Upper lobe of left lung (tissue), 6 donors: ENCODE measurements around the gene LTBP1. TPM values are rescaled to one million over a fixed set of nuclear protein-coding genes. Genes with fewer than 3 reads are reported as not detected.
"Not testable (repeated sequence)": the region's sequence is repeated elsewhere in the genome, so short reads cannot be mapped to it uniquely, and the experiment has no call there.

Experiments
- ATAC-seq, 2 donors: fragments of 200-7000 bp; cut with Tn5 transposase; one replicate each; pipeline ENCODE4 v1.9.1; 2022; ENCODE audit warnings: mild to moderate bottlenecking in 2 of 2, moderate library complexity in 2 of 2; ENCODE audit not compliant: low FRiP score in 2 of 2
- DNase-seq, 2 donors: peaks; one replicate each; pipeline ENCODE4 v3.0.0-alpha.2; 2019 to 2020
- H3K27ac ChIP-seq, 4 donors: fragments of 200-600 bp; sonication (generic); one replicate each; pipeline ENCODE4 v1.5.1; 2016 to 2019
- H3K27me3 ChIP-seq, 4 donors: fragments of 200-600 bp; sonication (generic); one replicate each; pipeline ENCODE4 v1.5.1; 2017 to 2019
- H3K36me3 ChIP-seq, 4 donors: fragments of 200-600 bp; sonication (generic); one replicate each; pipeline ENCODE4 v1.5.1; 2016 to 2019
- H3K4me1 ChIP-seq, 4 donors: fragments of 200-600 bp; sonication (generic); one replicate each; pipeline ENCODE4 v1.5.1; 2018 to 2019
- H3K4me3 ChIP-seq, 4 donors: fragments of 200-600 bp; sonication (generic); one replicate each; pipeline ENCODE4 v1.5.1; 2017 to 2019; ENCODE audit warnings: mild to moderate bottlenecking in 2 of 4, moderate library complexity in 1 of 4
- H3K9me3 ChIP-seq, 4 donors: fragments of 200-600 bp; sonication (generic); one replicate each; pipeline ENCODE4 v1.5.1; 2018 to 2019
- EP300 ChIP-seq, 4 donors: sonication (generic); formaldehyde crosslinking; IDR thresholded peaks; one replicate each; pipeline ENCODE4 v1.5.1; 2017; ENCODE audit warnings: antibody characterized with exemption in 4 of 4, control low read depth in 2 of 4
- POLR2A ChIP-seq, 4 donors: fragments of 450-650 bp; IDR thresholded peaks; one replicate each; pipeline ENCODE4 v1.5.1; 2016 to 2017; ENCODE audit warnings: antibody characterized with exemption in 4 of 4, mild to moderate bottlenecking in 2 of 4
- POLR2AphosphoS5 ChIP-seq, 2 donors: sonication (generic); formaldehyde crosslinking; IDR thresholded peaks; one replicate each; pipeline ENCODE4 v1.5.1; 2017; ENCODE audit warnings: antibody characterized with exemption in 2 of 2
- WGBS, 2 donors: methylation state at CpG; one replicate each; pipeline ENCODE4 v1.1.5; 2017 to 2018; 5-methylcytosine and 5-hydroxymethylcytosine counted together
- total RNA-seq, 6 donors: library from RNA; depleted of rRNA in 4 of 6; stranded (reverse); fragments of >200 nt in 4 of 6; gene quantifications; one replicate each; pipeline versions ENCODE4 v1.1.0 to v1.2.1, GENCODE V29; 2016 to 2021
- TF ChIP-seq, protein P1 (sequence below), 6 experiments: fragments of 450-650 bp in 4 of 6; fragments of 200-600 bp in 2 of 6; sonication (generic) in 2 of 6; IDR thresholded peaks; one replicate each; pipeline ENCODE4 v1.5.1; 2016 to 2019; ENCODE audit warnings: antibody characterized with exemption in 6 of 6
- donor health status: DM: no; HTN: no; CAD: no; lungs with moderate emphysema.
- donor health status: DM: no; HTN: yes; CAD: no; lungs with severe emphysema.

LTBP1 gene
- total RNA-seq, 6 donors from 2014 or later, result 11.5 to 45.0 (median 27.1) TPM

DNA sequence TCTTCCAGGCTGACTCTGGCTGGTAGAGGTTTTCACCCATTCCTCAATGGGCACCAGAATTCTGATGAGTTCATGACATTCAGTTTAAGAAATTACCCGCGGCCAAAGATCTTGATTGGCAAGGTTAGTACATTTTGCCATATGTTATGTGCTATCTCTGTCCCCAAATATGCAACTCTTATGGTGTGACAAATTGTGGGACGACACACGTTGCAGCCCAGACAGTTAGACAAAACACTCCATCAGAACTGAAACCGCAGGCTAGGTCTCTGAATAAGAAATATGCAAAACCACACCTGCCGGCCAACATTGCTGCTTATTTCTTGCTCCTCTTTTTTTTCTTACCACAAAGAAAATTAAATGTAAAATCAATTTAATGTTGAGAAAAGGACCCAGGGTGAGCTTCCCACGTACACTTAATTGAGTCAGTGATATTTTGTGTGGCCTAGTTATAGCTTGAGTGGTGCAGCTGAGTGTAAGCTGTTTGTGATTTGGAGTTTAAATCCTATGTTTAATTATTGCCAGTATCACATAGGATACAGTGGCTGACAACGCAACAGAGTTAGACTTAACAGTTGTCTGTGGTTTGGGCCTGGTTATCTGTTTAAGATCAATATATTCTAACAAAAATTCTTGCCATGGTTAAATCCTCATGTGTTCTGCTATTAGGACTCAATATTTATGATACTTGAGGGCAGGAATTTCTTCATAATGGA is 35.7 kb upstream of the LTBP1 start:
- Histone ChIP-seq H3K9me3 (no peaks in the 10 kb centered on the region), H3K27me3 (no peaks in the 10 kb centered on the region), H3K27ac (no peak overlapping the region), H3K4me3 (no peak overlapping the region), H3K36me3 (no peaks in the 10 kb centered on the region), H3K4me1 (no peaks in the 10 kb centered on the region)
- 88% methylated on average over 8 of the region's 8 CpGs for WGBS, 2 donors
- no peak for TF ChIP-seq POLR2AphosphoS5 (IDR thresholded peaks at IDR 0.05)
- TF ChIP-seq EP300 (IDR thresholded peaks at IDR 0.05), result no peak
- no peak for TF ChIP-seq POLR2A (IDR thresholded peaks at IDR 0.05)
- TF ChIP-seq, protein P1, sequence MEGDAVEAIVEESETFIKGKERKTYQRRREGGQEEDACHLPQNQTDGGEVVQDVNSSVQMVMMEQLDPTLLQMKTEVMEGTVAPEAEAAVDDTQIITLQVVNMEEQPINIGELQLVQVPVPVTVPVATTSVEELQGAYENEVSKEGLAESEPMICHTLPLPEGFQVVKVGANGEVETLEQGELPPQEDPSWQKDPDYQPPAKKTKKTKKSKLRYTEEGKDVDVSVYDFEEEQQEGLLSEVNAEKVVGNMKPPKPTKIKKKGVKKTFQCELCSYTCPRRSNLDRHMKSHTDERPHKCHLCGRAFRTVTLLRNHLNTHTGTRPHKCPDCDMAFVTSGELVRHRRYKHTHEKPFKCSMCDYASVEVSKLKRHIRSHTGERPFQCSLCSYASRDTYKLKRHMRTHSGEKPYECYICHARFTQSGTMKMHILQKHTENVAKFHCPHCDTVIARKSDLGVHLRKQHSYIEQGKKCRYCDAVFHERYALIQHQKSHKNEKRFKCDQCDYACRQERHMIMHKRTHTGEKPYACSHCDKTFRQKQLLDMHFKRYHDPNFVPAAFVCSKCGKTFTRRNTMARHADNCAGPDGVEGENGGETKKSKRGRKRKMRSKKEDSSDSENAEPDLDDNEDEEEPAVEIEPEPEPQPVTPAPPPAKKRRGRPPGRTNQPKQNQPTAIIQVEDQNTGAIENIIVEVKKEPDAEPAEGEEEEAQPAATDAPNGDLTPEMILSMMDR (IDR thresholded peaks at IDR 0.05), result no peak
- DNase-seq (no peak), ATAC-seq (no peak)

DNA sequence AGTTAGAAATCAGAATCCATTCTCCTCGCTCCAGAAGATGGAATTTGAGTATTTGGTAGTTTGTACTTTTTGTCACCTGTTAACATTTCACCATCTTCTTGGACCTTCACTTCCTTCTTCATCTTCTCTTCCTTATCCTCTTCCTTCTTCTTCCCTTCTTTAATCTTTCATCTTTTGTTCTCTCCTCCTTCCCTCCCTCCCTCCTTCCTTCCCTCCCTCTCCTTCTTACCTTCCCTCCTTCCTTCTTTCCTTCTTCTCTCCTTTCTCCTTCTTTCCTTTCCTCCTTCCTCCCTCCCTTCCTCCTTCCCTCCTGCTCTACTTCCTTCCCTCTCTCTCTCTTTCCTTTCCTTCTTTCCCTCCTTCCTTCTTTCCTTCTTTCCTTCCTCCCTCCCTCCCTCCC is 31.1 kb upstream of the LTBP1 start:
- Histone ChIP-seq H3K36me3 (no peaks in the 10 kb centered on the region), H3K27me3 (no peaks in the 10 kb centered on the region), H3K4me3 (no peak overlapping the region), H3K4me1 (no peaks in the 10 kb centered on the region), H3K9me3 (no peaks in the 10 kb centered on the region), H3K27ac (no peak overlapping the region)
- TF ChIP-seq POLR2AphosphoS5 (IDR thresholded peaks at IDR 0.05) (no peak), EP300 (IDR thresholded peaks at IDR 0.05) (no peak), POLR2A (IDR thresholded peaks at IDR 0.05) (no peak)
- TF ChIP-seq, protein P1 (IDR thresholded peaks at IDR 0.05), result no peak
- no peak for ATAC-seq
- no peak for DNase-seq
- WGBS, 2 donors, result 89 to 93% methylated on average over 1 of the region's 1 CpG

DNA sequence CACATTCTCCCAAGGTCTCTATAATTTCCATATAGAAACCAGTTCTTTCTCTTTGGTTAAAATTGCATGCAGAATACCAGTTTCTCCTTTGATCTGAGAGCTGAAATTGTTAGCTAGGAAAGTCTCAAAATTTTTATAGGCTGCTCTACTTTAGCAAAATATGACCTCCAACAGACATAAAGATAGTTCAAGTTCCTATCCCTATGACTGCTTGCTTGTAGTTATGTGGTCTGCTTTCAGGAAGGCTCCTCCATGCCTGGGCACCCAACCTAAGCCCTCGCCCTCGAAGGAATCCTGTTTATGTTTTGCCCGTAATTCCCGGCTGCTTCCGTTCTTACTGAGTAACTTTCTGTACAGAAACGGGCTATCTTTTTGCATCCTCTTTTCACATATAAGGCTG is 28.0 kb upstream of the LTBP1 start:
- WGBS, 2 donors, result 77 to 80% methylated on average over 6 of the region's 6 CpGs
- H3K4me1 ChIP-seq, result no peaks in the 10 kb centered on the region
- TF ChIP-seq EP300 (IDR thresholded peaks at IDR 0.05) (no peak), POLR2AphosphoS5 (IDR thresholded peaks at IDR 0.05) (no peak), POLR2A (IDR thresholded peaks at IDR 0.05) (no peak)
- TF ChIP-seq, protein P1 (IDR thresholded peaks at IDR 0.05), result no peak

DNA sequence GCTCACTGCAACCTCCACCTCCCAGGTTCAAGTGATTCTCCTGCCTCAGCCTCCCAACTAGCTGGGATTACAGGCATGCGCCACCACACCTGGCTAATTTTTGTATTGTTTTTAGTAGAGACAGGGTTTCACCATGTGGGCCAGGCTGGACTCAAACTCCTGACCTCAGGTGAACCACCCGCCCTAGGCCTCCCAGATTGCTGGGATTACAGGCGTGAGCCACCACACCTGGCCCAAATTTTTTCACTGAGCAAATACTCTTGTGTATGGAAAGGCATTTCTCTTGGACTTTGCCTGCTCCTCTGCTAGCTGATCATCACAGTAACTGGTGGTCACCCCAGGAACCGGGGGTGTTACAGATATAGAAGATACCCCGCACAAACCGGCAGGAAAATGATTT is 26.9 kb upstream of the LTBP1 start:
- not testable (repeated sequence) for H3K36me3 ChIP-seq, H3K4me1 ChIP-seq, ATAC-seq, H3K27ac ChIP-seq, H3K9me3 ChIP-seq, DNase-seq, H3K27me3 ChIP-seq, H3K4me3 ChIP-seq
- 94 to 95% methylated on average over 6 of the region's 6 CpGs for WGBS, 2 donors

More for the DNA sequence above, 28.0 kb upstream of the LTBP1 start:
- ATAC-seq (no peak), DNase-seq (no peak)
- H3K27me3 ChIP-seq, result no peaks in the 10 kb centered on the region
- H3K36me3 ChIP-seq, result no peaks in the 10 kb centered on the region
- no peaks in the 10 kb centered on the region for H3K9me3 ChIP-seq
- H3K27ac ChIP-seq, result no peak overlapping the region
- no peak overlapping the region for H3K4me3 ChIP-seq

DNA sequence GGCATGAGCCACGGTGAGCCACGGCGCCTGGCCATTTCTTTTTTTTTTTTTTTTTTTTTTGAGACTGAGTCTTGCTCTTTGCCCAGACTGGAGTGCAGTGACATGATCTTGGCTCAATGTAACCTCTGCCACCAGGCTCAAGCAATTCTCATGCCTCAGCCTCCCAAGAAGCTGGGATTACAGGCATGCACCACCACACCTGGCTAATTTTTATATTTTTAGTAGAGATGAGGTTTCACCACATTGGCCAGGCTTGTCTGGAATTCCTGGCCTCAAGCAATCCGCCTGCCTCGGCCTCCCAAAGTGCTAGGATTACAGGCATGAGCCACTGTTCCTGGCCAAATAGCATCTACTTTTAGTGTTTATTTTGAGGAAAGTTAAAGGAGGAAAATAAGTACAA is 25.3 kb upstream of the LTBP1 start:
- not testable (repeated sequence) for H3K4me1 ChIP-seq, H3K4me3 ChIP-seq, ATAC-seq, DNase-seq, H3K27me3 ChIP-seq, H3K36me3 ChIP-seq, H3K9me3 ChIP-seq, H3K27ac ChIP-seq
- 91 to 98% methylated on average over 5 of the region's 5 CpGs for WGBS, 2 donors

DNA sequence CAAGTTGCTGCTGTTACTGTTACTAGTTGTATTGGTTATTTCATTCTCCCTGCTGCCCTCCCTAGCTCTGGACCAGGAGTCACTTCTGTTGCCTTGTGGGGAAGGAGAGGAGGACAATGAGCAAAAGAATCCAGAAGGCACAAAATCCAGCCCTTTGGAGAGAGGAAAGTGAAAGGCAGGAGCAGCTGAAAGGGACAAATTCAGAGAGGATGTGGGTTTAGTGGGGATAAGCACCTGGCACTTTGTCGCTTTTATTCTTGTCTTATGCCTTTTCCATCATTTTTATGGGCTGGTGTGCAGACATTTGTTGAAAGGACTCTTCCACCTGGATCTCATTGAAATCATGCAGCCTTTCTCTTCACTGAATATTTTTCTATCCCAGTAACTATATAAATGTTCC is 24.3 kb upstream of the LTBP1 start:
- no peak overlapping the region for H3K4me3 ChIP-seq
- no peaks in the 10 kb centered on the region for H3K4me1 ChIP-seq
- WGBS, 2 donors, result 92 to 97% methylated on average over 1 of the region's 1 CpG
- no peak for TF ChIP-seq POLR2AphosphoS5 (IDR thresholded peaks at IDR 0.05)
- TF ChIP-seq, protein P1 (IDR thresholded peaks at IDR 0.05), result no peak
- TF ChIP-seq POLR2A (IDR thresholded peaks at IDR 0.05), result no peak
- TF ChIP-seq EP300 (IDR thresholded peaks at IDR 0.05), result no peak
- ATAC-seq (no peak), DNase-seq (no peak)
- H3K27ac ChIP-seq, result no peak overlapping the region
- H3K27me3 ChIP-seq, result no peaks in the 10 kb centered on the region
- no peaks in the 10 kb centered on the region for H3K9me3 ChIP-seq
- no peaks in the 10 kb centered on the region for H3K36me3 ChIP-seq
